ENCODE measurements around the gene APP.
"Not testable (repeated sequence)": the region's sequence is repeated elsewhere in the genome, so short reads cannot be mapped to it uniquely, and the experiment has no call there.

APP gene

GRCh38 chr21:26082549-26082948 is 88.0 kb downstream of the APP start:
- no peaks in the 10 kb centered on the region for H3K27me3 ChIP-seq (ENCODE audit: insufficient read depth, low read length)
- TF ChIP-seq CTCF (IDR thresholded peaks at IDR 0.05; ENCODE audit: low read length): no peak
- TF ChIP-seq EZH2 (IDR thresholded peaks at IDR 0.05; ENCODE audit: borderline replicate concordance, low read length): no peak
- H4K20me1 ChIP-seq (ENCODE audit: insufficient read depth, low read length): no peaks in the 10 kb centered on the region
- H3K36me3 ChIP-seq (ENCODE audit: insufficient read depth, low read length): no peaks in the 10 kb centered on the region
- H3K79me2 ChIP-seq (ENCODE audit: insufficient read depth, low read length): no peaks in the 10 kb centered on the region
- H3K9me3 ChIP-seq (ENCODE audit: low read length): no peaks in the 10 kb centered on the region
- H3K4me1 ChIP-seq (ENCODE audit: insufficient read depth, low read length, severe bottlenecking): no peaks in the 10 kb centered on the region
- H3K9ac ChIP-seq (ENCODE audit: low read length): no peak overlapping the region
- H3K9me2 ChIP-seq (ENCODE audit: low read depth, low read length): no peaks in the 10 kb centered on the region
- no peaks in the 10 kb centered on the region for H3F3A ChIP-seq (ENCODE audit: insufficient read depth, low read length)
- H3K4me2 ChIP-seq (ENCODE audit: low read length): no peak overlapping the region
- no peak overlapping the region for H2AFZ ChIP-seq (ENCODE audit: low read length)
- no peak overlapping the region for H3K27ac ChIP-seq (ENCODE audit: low read depth, low read length, poor library complexity, severe bottlenecking)
- no peak overlapping the region for H3K4me3 ChIP-seq (ENCODE audit: low read depth, low read length, poor library complexity, severe bottlenecking)

GRCh38 chr21:26081175-26081760 is 89.3 kb downstream of the APP start:
- not testable (repeated sequence) for H3K27me3 ChIP-seq (ENCODE audit: insufficient read depth, low read length); H4K20me1 ChIP-seq (ENCODE audit: insufficient read depth, low read length); H2AFZ ChIP-seq (ENCODE audit: low read length); H3K4me1 ChIP-seq (ENCODE audit: insufficient read depth, low read length, severe bottlenecking); H3K4me3 ChIP-seq (ENCODE audit: low read depth, low read length, poor library complexity, severe bottlenecking); H3K9me3 ChIP-seq (ENCODE audit: low read length); H3K27ac ChIP-seq (ENCODE audit: low read depth, low read length, poor library complexity, severe bottlenecking); H3K9ac ChIP-seq (ENCODE audit: low read length); H3F3A ChIP-seq (ENCODE audit: insufficient read depth, low read length); H3K4me2 ChIP-seq (ENCODE audit: low read length); H3K79me2 ChIP-seq (ENCODE audit: insufficient read depth, low read length); H3K36me3 ChIP-seq (ENCODE audit: insufficient read depth, low read length); H3K9me2 ChIP-seq (ENCODE audit: low read depth, low read length)

GRCh38 chr21:26080211-26080610 is 90.4 kb downstream of the APP start:
- Histone ChIP-seq H3K9ac (ENCODE audit: low read length) (no peak overlapping the region), H3K79me2 (ENCODE audit: insufficient read depth, low read length) (no peaks in the 10 kb centered on the region), H3K4me2 (ENCODE audit: low read length) (no peak overlapping the region), H3K9me2 (ENCODE audit: low read depth, low read length) (no peaks in the 10 kb centered on the region), H3K4me3 (ENCODE audit: low read depth, low read length, poor library complexity, severe bottlenecking) (no peak overlapping the region), H3K27ac (ENCODE audit: low read depth, low read length, poor library complexity, severe bottlenecking) (no peak overlapping the region), H3K27me3 (ENCODE audit: insufficient read depth, low read length) (no peaks in the 10 kb centered on the region), H4K20me1 (ENCODE audit: insufficient read depth, low read length) (no peaks in the 10 kb centered on the region), H3K9me3 (ENCODE audit: low read length) (no peaks in the 10 kb centered on the region), H3F3A (ENCODE audit: insufficient read depth, low read length) (no peaks in the 10 kb centered on the region), H2AFZ (ENCODE audit: low read length) (no peak overlapping the region), H3K36me3 (ENCODE audit: insufficient read depth, low read length) (no peaks in the 10 kb centered on the region), H3K4me1 (ENCODE audit: insufficient read depth, low read length, severe bottlenecking) (no peaks in the 10 kb centered on the region)
- TF ChIP-seq CTCF (IDR thresholded peaks at IDR 0.05; ENCODE audit: low read length) (no peak), EZH2 (IDR thresholded peaks at IDR 0.05; ENCODE audit: borderline replicate concordance, low read length) (no peak)

GRCh38 chr21:26079366-26079765 is 91.2 kb downstream of the APP start:
- TF ChIP-seq CTCF (IDR thresholded peaks at IDR 0.05; ENCODE audit: low read length): no peak
- no peak for TF ChIP-seq EZH2 (IDR thresholded peaks at IDR 0.05; ENCODE audit: borderline replicate concordance, low read length)
- H3K9ac ChIP-seq (ENCODE audit: low read length): no peak overlapping the region
- no peak overlapping the region for H2AFZ ChIP-seq (ENCODE audit: low read length)
- H3K27ac ChIP-seq (ENCODE audit: low read depth, low read length, poor library complexity, severe bottlenecking): no peak overlapping the region
- no peaks in the 10 kb centered on the region for H3K27me3 ChIP-seq (ENCODE audit: insufficient read depth, low read length)
- no peaks in the 10 kb centered on the region for H3F3A ChIP-seq (ENCODE audit: insufficient read depth, low read length)
- no peaks in the 10 kb centered on the region for H4K20me1 ChIP-seq (ENCODE audit: insufficient read depth, low read length)
- no peaks in the 10 kb centered on the region for H3K79me2 ChIP-seq (ENCODE audit: insufficient read depth, low read length)
- H3K4me2 ChIP-seq (ENCODE audit: low read length): no peak overlapping the region
- no peaks in the 10 kb centered on the region for H3K9me3 ChIP-seq (ENCODE audit: low read length)
- no peak overlapping the region for H3K4me3 ChIP-seq (ENCODE audit: low read depth, low read length, poor library complexity, severe bottlenecking)
- H3K9me2 ChIP-seq (ENCODE audit: low read depth, low read length): no peaks in the 10 kb centered on the region
- no peaks in the 10 kb centered on the region for H3K36me3 ChIP-seq (ENCODE audit: insufficient read depth, low read length)
- no peaks in the 10 kb centered on the region for H3K4me1 ChIP-seq (ENCODE audit: insufficient read depth, low read length, severe bottlenecking)
